Measurements from ENCODE around the gene ANAPC15. TPM values are rescaled to one million over a fixed set of nuclear protein-coding genes. Genes with fewer than 3 reads are reported as not detected.

Gene ANAPC15
- total RNA-seq, 4 donors from 2014 or later, result 13.2 to 26.9 (median 22.8) TPM

GRCh38 chr11:72070491-72070890 is 42.0 kb downstream of the ANAPC15 start:
- ATAC-seq (ENCODE audit: low FRiP score), result no peak
- no peak for DNase-seq (ENCODE audit: low spot score)
- TF ChIP-seq CTCF (IDR thresholded peaks at IDR 0.05), result no peak

GRCh38 chr11:72069787-72070251 is 42.7 kb downstream of the ANAPC15 start:
- no peak for TF ChIP-seq CTCF (IDR thresholded peaks at IDR 0.05)
- ATAC-seq (ENCODE audit: low FRiP score), result peak; percentile 100
- DNase-seq (ENCODE audit: low spot score), result peak; percentile 82

GRCh38 chr11:72069200-72069599 is 43.3 kb downstream of the ANAPC15 start:
- no peak for TF ChIP-seq CTCF (IDR thresholded peaks at IDR 0.05)
- DNase-seq (ENCODE audit: low spot score) (no peak), ATAC-seq (ENCODE audit: low FRiP score) (no peak)

GRCh38 chr11:72067676-72068075 is 44.8 kb downstream of the ANAPC15 start:
- DNase-seq (ENCODE audit: low spot score), result no peak
- no peak for ATAC-seq (ENCODE audit: low FRiP score)
- no peak for TF ChIP-seq CTCF (IDR thresholded peaks at IDR 0.05)

- DNase-seq (ENCODE audit: low spot score), result no peak
- TF ChIP-seq CTCF (IDR thresholded peaks at IDR 0.05), result no peak
- no peak for ATAC-seq (ENCODE audit: low FRiP score)
These were observed 45.2 kb downstream of the ANAPC15 start for GRCh38 chr11:72067266-72067665.

- DNase-seq (ENCODE audit: low spot score), result no peak
- no peak for TF ChIP-seq CTCF (IDR thresholded peaks at IDR 0.05)
- ATAC-seq (ENCODE audit: low FRiP score), result no peak
These were observed 45.6 kb downstream of the ANAPC15 start for GRCh38 chr11:72066855-72067254.

- DNase-seq (ENCODE audit: low spot score) (no peak), ATAC-seq (ENCODE audit: low FRiP score) (no peak)
- no peak for TF ChIP-seq CTCF (IDR thresholded peaks at IDR 0.05)
These were observed 50.6 kb downstream of the ANAPC15 start for GRCh38 chr11:72061739-72062396.

Measured in omental fat pad (tissue), 4 donors.